OCI-LY3 (cell line): ENCODE data around the gene TMPRSS3.

ENCODE experiments used
- EZH2phosphoT487 ChIP-seq: fragments of 200-600 bp; shearing (Covaris generic); IDR thresholded peaks from 2 replicates; pipeline ENCODE4 v1.6.1; 2018; ENCODE audit warnings: antibody characterized with exemption, mixed run types, low read depth
- TF ChIP-seq, protein P1 (sequence below): fragments of 200-600, 300-600 bp; sonication (generic); IDR thresholded peaks from 2 replicates; pipeline ENCODE4 v1.5.1; 2014; ENCODE audit warnings: antibody characterized with exemption, low read length, low read depth

DNA sequence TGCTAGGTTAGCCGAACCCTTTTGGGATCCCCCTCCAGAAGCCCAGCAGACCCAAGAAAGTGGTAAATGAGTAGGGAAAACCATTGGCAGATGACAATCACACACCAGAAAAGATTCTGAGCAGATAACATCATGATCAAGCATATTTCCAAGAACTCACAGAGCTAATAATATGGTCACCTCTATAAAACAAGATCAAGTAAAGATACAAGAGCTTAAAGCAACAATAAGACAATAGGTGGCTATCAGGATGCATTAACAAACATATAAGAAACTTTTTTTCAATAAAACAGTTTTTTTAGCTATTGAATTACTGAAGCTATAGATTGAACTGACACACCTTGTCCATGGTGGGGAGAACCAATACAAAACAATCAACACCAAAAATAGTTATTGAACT lies 36.8 kb upstream of the TMPRSS3 start:
- TF ChIP-seq, protein P1, sequence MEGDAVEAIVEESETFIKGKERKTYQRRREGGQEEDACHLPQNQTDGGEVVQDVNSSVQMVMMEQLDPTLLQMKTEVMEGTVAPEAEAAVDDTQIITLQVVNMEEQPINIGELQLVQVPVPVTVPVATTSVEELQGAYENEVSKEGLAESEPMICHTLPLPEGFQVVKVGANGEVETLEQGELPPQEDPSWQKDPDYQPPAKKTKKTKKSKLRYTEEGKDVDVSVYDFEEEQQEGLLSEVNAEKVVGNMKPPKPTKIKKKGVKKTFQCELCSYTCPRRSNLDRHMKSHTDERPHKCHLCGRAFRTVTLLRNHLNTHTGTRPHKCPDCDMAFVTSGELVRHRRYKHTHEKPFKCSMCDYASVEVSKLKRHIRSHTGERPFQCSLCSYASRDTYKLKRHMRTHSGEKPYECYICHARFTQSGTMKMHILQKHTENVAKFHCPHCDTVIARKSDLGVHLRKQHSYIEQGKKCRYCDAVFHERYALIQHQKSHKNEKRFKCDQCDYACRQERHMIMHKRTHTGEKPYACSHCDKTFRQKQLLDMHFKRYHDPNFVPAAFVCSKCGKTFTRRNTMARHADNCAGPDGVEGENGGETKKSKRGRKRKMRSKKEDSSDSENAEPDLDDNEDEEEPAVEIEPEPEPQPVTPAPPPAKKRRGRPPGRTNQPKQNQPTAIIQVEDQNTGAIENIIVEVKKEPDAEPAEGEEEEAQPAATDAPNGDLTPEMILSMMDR = no peak
- TF ChIP-seq EZH2phosphoT487 = no peak
